NCI-H1694 treated with DMSO at 0.1 percent for 48 hours (cell line): ENCODE results near the gene ARPC5L.
"Not testable (repeated sequence)": the region's sequence is repeated elsewhere in the genome, so short reads cannot be mapped to it uniquely, and the experiment has no call there.

Experiments
- DNase-seq: peaks from one replicate; lab custom pipeline; 2025; lab: John Stamatoyannopoulos, UW

The ARPC5L gene

GRCh38 chr9:124894035-124894740, 32.3 kb downstream of the ARPC5L start:
- no peak for DNase-seq

- no peak for DNase-seq
These were observed 32.8 kb downstream of the ARPC5L start for GRCh38 chr9:124894741-124895170.

GRCh38 chr9:124897570-124898460, 35.9 kb downstream of the ARPC5L start:
- DNase-seq = no peak

- no peak for DNase-seq
These were observed 37.9 kb downstream of the ARPC5L start for GRCh38 chr9:124899845-124900244.

- no peak for DNase-seq
These were observed 45.0 kb downstream of the ARPC5L start for GRCh38 chr9:124906966-124907365.

- no peak for DNase-seq
These were observed 46.2 kb downstream of the ARPC5L start for GRCh38 chr9:124908098-124908497.

- no peak for DNase-seq
These were observed 49.8 kb downstream of the ARPC5L start for GRCh38 chr9:124911766-124912165.

GRCh38 chr9:124913378-124913777, 51.4 kb downstream of the ARPC5L start:
- DNase-seq = no peak

GRCh38 chr9:124914753-124915405, 52.9 kb downstream of the ARPC5L start:
- no peak for DNase-seq

GRCh38 chr9:124920394-124920793, 58.5 kb downstream of the ARPC5L start:
- DNase-seq = not testable (repeated sequence)
